Measurements from ENCODE around the gene ZDHHC12. TPM values are rescaled to one million over a fixed set of nuclear protein-coding genes. Genes with fewer than 3 reads are reported as not detected.
A peak's percentile ranks its signal among the peaks of the same experiment; 100 is the strongest.

ZDHHC12 gene
- total RNA-seq, 5 donors from 2014 or later (not counting 1 experiment from before 2014, with no cell fraction given): 22.6 to 32.9 (median 31.4) TPM

- Histone ChIP-seq H3K27ac (ENCODE audit: low read length) (no peak overlapping the region), H3K27me3 (replicated peaks in 1 of 2; ENCODE audit: control insufficient read depth in 2 of 2, extremely low read depth in 1 of 2, insufficient read depth in 2 of 2, low read length in 1 of 2) (no peaks in the 10 kb centered on the region), H3K4me3 (ENCODE audit: control insufficient read depth in 1 of 2, extremely low read depth in 1 of 2, low read length in 1 of 2) (no peak overlapping the region), H3K4me1 (ENCODE audit: control insufficient read depth in 1 of 2, extremely low read depth in 1 of 2, insufficient read depth in 2 of 2, low read length in 2 of 2) (peaks cover 0 to 29% of the 10 kb centered on the region in 2 experiments), H3K36me3 (ENCODE audit: control insufficient read depth in 2 of 2, extremely low read depth in 1 of 2, insufficient read depth in 1 of 2, low read length in 1 of 2) (peaks cover 0 to 9% of the 10 kb centered on the region in 2 donors), H3K9me3 (no peaks in the 10 kb centered on the region)
- DNase-seq (no peak), ATAC-seq (replicated peaks in 1 of 4) (no peak)
- Mint-ChIP-seq H3K27ac (peak overlapping the region in 1 of 2 donors; percentile 44), H3K36me3 (peaks cover 3% of the 10 kb centered on the region), H3K4me3 (no peak overlapping the region), H3K27me3 (no peaks in the 10 kb centered on the region), H3K4me1 (peaks cover 47 to 52% (median 51%) of the 10 kb centered on the region in 3 donors), H3K9me3 (no peaks in the 10 kb centered on the region)
- CTCF ChIA-PET: interaction anchor here in 1 of 2 donors (0.6 kb wide), 1 partner anchor 22 kb away, joined by 3 read pairs; no protein-coding TSS in a partner anchor
- WGBS (ENCODE audit: insufficient coverage): no CpG with 5 or more reads among the region's 6 CpGs
- POLR2A ChIA-PET: interaction anchor here in 1 of 2 donors (0.5 kb wide), 1 partner anchor 127 kb away, joined by 3 read pairs; no protein-coding TSS in a partner anchor
Observed at GRCh38 chr9:128768606-128769005, 44.7 kb upstream of the ZDHHC12 start.

DNA sequence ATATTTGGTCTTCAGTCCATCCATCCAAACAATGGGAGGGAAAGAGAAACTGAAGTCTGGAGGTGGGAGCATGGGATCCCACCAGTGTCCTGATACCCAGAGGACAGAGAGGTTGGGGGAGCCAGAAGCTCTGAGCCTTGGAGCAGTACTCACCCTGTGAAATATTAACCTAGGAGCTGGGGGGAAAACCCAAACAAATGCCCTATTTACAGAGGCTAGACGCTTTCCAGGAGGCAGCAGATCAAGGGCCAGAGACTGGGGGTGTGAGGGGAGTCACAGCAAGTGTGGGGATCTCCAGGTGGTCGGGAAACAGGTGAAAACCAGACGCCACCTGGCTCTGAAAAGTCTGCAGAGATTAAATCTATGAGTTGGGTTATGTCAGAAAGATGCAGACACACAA is 41.6 kb upstream of the ZDHHC12 start:
- ChIA-PET POLR2A (interaction anchor here in 1 of 2 donors (0.5 kb wide), 1 partner anchor 59 kb away, joined by 3 read pairs; no protein-coding TSS in a partner anchor), CTCF (interaction anchor here (0.5 to 0.6 kb wide), 2 partner anchors 76 to 173 kb away, joined by 4 to 7 read pairs; no protein-coding TSS in a partner anchor)
- Mint-ChIP-seq H3K36me3 (peaks cover 8% of the 10 kb centered on the region), H3K4me3 (no peak overlapping the region), H3K27ac (no peak overlapping the region), H3K4me1 (peaks cover 43 to 55% (median 50%) of the 10 kb centered on the region in 3 donors), H3K27me3 (no peaks in the 10 kb centered on the region), H3K9me3 (no peaks in the 10 kb centered on the region)
- Histone ChIP-seq H3K27me3 (replicated peaks in 1 of 2; ENCODE audit: control insufficient read depth in 2 of 2, extremely low read depth in 1 of 2, insufficient read depth in 2 of 2, low read length in 1 of 2) (no peaks in the 10 kb centered on the region), H3K36me3 (ENCODE audit: control insufficient read depth in 2 of 2, extremely low read depth in 1 of 2, insufficient read depth in 1 of 2, low read length in 1 of 2) (peaks cover 0 to 9% of the 10 kb centered on the region in 2 donors), H3K4me3 (ENCODE audit: control insufficient read depth in 1 of 2, extremely low read depth in 1 of 2, low read length in 1 of 2) (no peak overlapping the region), H3K9me3 (no peaks in the 10 kb centered on the region), H3K4me1 (ENCODE audit: control insufficient read depth in 1 of 2, extremely low read depth in 1 of 2, insufficient read depth in 2 of 2, low read length in 2 of 2) (peaks cover 0 to 14% of the 10 kb centered on the region in 2 experiments), H3K27ac (ENCODE audit: low read length) (no peak overlapping the region)
- DNase-seq (no peak), ATAC-seq (replicated peaks in 1 of 4) (no peak)
- 59% methylated on average over 3 of the region's 3 CpGs for WGBS (ENCODE audit: insufficient coverage)

DNA sequence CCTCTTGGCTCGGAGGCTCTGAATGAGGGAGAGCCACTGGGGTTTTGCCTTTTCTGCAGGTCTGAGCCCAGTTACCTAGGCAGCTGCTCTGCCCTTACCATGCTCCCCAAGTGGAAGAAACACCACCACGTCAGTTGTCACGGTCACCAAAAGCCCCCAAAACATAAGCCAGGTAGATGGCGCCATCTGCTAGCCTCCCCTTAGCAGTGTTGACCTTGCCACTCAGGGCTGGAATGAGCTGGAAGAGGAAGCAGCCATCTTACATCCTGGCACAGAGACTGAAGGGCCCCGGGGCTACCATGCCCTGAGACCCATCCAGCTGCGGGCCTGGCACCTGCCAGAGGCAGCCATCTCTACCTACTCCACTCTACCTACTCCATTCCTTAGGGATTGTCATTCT is 40.4 kb upstream of the ZDHHC12 start:
- Mint-ChIP-seq H3K9me3 (no peaks in the 10 kb centered on the region), H3K4me3 (no peak overlapping the region), H3K4me1 (peaks cover 33 to 43% (median 40%) of the 10 kb centered on the region in 3 donors), H3K27ac (no peak overlapping the region), H3K36me3 (peaks cover 8% of the 10 kb centered on the region), H3K27me3 (no peaks in the 10 kb centered on the region)
- ChIA-PET POLR2A (no interaction called here), CTCF (interaction anchor here in 1 of 2 donors (0.8 kb wide), 1 partner anchor 25 kb away, joined by 5 read pairs; no protein-coding TSS in a partner anchor)
- Histone ChIP-seq H3K36me3 (ENCODE audit: control insufficient read depth in 2 of 2, extremely low read depth in 1 of 2, insufficient read depth in 1 of 2, low read length in 1 of 2) (peaks cover 0 to 9% of the 10 kb centered on the region in 2 donors), H3K27ac (ENCODE audit: low read length) (no peak overlapping the region), H3K4me3 (ENCODE audit: control insufficient read depth in 1 of 2, extremely low read depth in 1 of 2, low read length in 1 of 2) (no peak overlapping the region), H3K4me1 (ENCODE audit: control insufficient read depth in 1 of 2, extremely low read depth in 1 of 2, insufficient read depth in 2 of 2, low read length in 2 of 2) (peaks cover 0 to 7% of the 10 kb centered on the region in 2 experiments), H3K27me3 (replicated peaks in 1 of 2; ENCODE audit: control insufficient read depth in 2 of 2, extremely low read depth in 1 of 2, insufficient read depth in 2 of 2, low read length in 1 of 2) (no peaks in the 10 kb centered on the region), H3K9me3 (no peaks in the 10 kb centered on the region)
- ATAC-seq (replicated peaks in 1 of 4) (peak in 1 of 4 experiments; percentile 38), DNase-seq (no peak)
- 79% methylated on average over 6 of the region's 6 CpGs for WGBS (ENCODE audit: insufficient coverage)

GRCh38 chr9:128762671-128763449 is 38.9 kb upstream of the ZDHHC12 start:
- 83% methylated on average over 9 of the region's 9 CpGs for WGBS (ENCODE audit: insufficient coverage)
- POLR2A ChIA-PET: interaction anchor here in 1 of 2 donors (0.6 kb wide), 1 partner anchor 791 kb away, joined by 4 read pairs; no protein-coding TSS in a partner anchor
- ATAC-seq (replicated peaks in 1 of 4): no peak
- Mint-ChIP-seq H3K27me3 (no peaks in the 10 kb centered on the region), H3K36me3 (peaks cover 8% of the 10 kb centered on the region), H3K4me3 (no peak overlapping the region), H3K9me3 (no peaks in the 10 kb centered on the region), H3K4me1 (peaks cover 24 to 32% (median 31%) of the 10 kb centered on the region in 3 donors), H3K27ac (no peak overlapping the region)
- CTCF ChIA-PET: interaction anchor here in 1 of 2 donors (0.6 kb wide), 1 partner anchor 1117 kb away, joined by 3 read pairs; no protein-coding TSS in a partner anchor
- Histone ChIP-seq H3K27me3 (replicated peaks in 1 of 2; ENCODE audit: control insufficient read depth in 2 of 2, extremely low read depth in 1 of 2, insufficient read depth in 2 of 2, low read length in 1 of 2) (no peaks in the 10 kb centered on the region), H3K9me3 (no peaks in the 10 kb centered on the region), H3K27ac (ENCODE audit: low read length) (no peak overlapping the region), H3K4me3 (ENCODE audit: control insufficient read depth in 1 of 2, extremely low read depth in 1 of 2, low read length in 1 of 2) (no peak overlapping the region), H3K36me3 (ENCODE audit: control insufficient read depth in 2 of 2, extremely low read depth in 1 of 2, insufficient read depth in 1 of 2, low read length in 1 of 2) (peaks cover 0 to 6% of the 10 kb centered on the region in 2 donors), H3K4me1 (ENCODE audit: control insufficient read depth in 1 of 2, extremely low read depth in 1 of 2, insufficient read depth in 2 of 2, low read length in 2 of 2) (no peaks in the 10 kb centered on the region)
- no peak for DNase-seq

DNA sequence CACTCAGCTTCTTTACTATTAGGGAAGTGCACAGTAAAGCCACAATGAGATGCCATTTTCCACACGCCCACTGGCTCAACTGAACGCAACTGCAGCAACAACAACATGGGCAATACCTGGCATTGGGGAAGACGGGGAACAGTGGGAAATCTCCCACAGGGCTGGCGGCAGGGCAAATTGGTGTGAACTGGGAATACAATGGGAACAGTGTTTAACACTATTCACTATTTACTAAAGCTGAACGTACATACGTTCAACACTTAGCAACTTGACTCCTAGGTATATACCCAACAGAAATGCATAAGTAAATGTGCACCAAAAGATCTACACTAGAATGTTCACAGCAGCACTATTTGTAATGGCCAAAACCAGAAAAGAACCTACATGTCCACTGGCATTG is 33.7 kb upstream of the ZDHHC12 start:
- Histone ChIP-seq H3K4me3 (ENCODE audit: control insufficient read depth in 1 of 2, extremely low read depth in 1 of 2, low read length in 1 of 2) (no peak overlapping the region), H3K4me1 (ENCODE audit: control insufficient read depth in 1 of 2, extremely low read depth in 1 of 2, insufficient read depth in 2 of 2, low read length in 2 of 2) (no peaks in the 10 kb centered on the region), H3K27ac (ENCODE audit: low read length) (no peak overlapping the region), H3K9me3 (no peaks in the 10 kb centered on the region), H3K36me3 (ENCODE audit: control insufficient read depth in 2 of 2, extremely low read depth in 1 of 2, insufficient read depth in 1 of 2, low read length in 1 of 2) (peaks cover 11 to 26% of the 10 kb centered on the region in 2 donors), H3K27me3 (replicated peaks in 1 of 2; ENCODE audit: control insufficient read depth in 2 of 2, extremely low read depth in 1 of 2, insufficient read depth in 2 of 2, low read length in 1 of 2) (no peaks in the 10 kb centered on the region)
- POLR2A ChIA-PET: no interaction called here
- Mint-ChIP-seq H3K36me3 (peaks cover 5% of the 10 kb centered on the region), H3K4me3 (no peak overlapping the region), H3K9me3 (no peaks in the 10 kb centered on the region), H3K27ac (no peak overlapping the region), H3K4me1 (peaks cover 10 to 17% (median 10%) of the 10 kb centered on the region in 3 donors), H3K27me3 (no peaks in the 10 kb centered on the region)
- WGBS (ENCODE audit: insufficient coverage): 100% methylated on average over 2 of the region's 6 CpGs
- ATAC-seq (replicated peaks in 1 of 4): no peak
- CTCF ChIA-PET: interaction anchor here in 1 of 2 donors (1.1 kb wide), 1 partner anchor 60 kb away, joined by 5 read pairs; the partner anchor contains the start of gene ENDOG
- no peak for DNase-seq

DNA sequence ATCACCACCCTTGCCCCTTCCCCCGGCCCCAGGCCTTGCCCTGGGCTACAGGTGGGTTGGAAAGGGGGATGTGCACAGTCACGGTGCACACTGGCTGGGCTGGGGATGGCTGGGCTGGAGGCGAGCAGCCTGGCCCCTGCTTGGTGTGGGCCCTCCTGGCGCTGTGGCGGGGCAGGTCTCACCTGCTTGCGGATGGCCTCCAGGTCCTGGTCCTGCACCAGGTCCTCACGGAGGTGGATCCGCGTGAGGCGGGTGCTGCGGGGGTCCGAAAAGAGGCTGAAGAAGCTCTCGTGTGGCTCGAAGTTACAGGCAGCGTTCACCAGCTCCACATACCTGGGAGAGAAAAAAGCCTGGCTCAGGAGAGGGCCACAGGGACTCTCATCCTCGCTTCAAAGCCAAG is 29.7 kb upstream of the ZDHHC12 start:
- Mint-ChIP-seq H3K27me3 (no peaks in the 10 kb centered on the region), H3K4me3 (no peak overlapping the region), H3K27ac (no peak overlapping the region), H3K4me1 (peaks cover 7 to 11% (median 8%) of the 10 kb centered on the region in 3 donors), H3K9me3 (no peaks in the 10 kb centered on the region), H3K36me3 (peaks cover 17% of the 10 kb centered on the region)
- POLR2A ChIA-PET: no interaction called here
- no peak for ATAC-seq (replicated peaks in 1 of 4)
- Histone ChIP-seq H3K36me3 (ENCODE audit: control insufficient read depth in 2 of 2, extremely low read depth in 1 of 2, insufficient read depth in 1 of 2, low read length in 1 of 2) (peaks cover 20 to 51% of the 10 kb centered on the region in 2 donors), H3K4me1 (ENCODE audit: control insufficient read depth in 1 of 2, extremely low read depth in 1 of 2, insufficient read depth in 2 of 2, low read length in 2 of 2) (no peaks in the 10 kb centered on the region), H3K4me3 (ENCODE audit: control insufficient read depth in 1 of 2, extremely low read depth in 1 of 2, low read length in 1 of 2) (no peak overlapping the region), H3K27me3 (replicated peaks in 1 of 2; ENCODE audit: control insufficient read depth in 2 of 2, extremely low read depth in 1 of 2, insufficient read depth in 2 of 2, low read length in 1 of 2) (no peaks in the 10 kb centered on the region), H3K27ac (ENCODE audit: low read length) (no peak overlapping the region), H3K9me3 (no peaks in the 10 kb centered on the region)
- CTCF ChIA-PET: interaction anchor here in 1 of 2 donors (0.6 kb wide), 1 partner anchor 660 kb away, joined by 3 read pairs; no protein-coding TSS in a partner anchor
- no peak for DNase-seq
- 97% methylated on average over 7 of the region's 16 CpGs for WGBS (ENCODE audit: insufficient coverage)
